ENCODE data around the gene C1QTNF3. TPM values are rescaled to one million over a fixed set of nuclear protein-coding genes. Genes with fewer than 3 reads are reported as not detected.
A peak's percentile ranks its signal among the peaks of the same experiment; 100 is the strongest.

The C1QTNF3 gene
- total and polyA plus RNA-seq, 11 donors: 0.20 to 11.6 (median 0.93) TPM

- DNase-seq: peak in 4 of 5 donors; percentile 38 to 57 (median 42)
Observed at GRCh38 chr5:34042321-34042720, 692 bp downstream of the C1QTNF3 start.

DNA sequence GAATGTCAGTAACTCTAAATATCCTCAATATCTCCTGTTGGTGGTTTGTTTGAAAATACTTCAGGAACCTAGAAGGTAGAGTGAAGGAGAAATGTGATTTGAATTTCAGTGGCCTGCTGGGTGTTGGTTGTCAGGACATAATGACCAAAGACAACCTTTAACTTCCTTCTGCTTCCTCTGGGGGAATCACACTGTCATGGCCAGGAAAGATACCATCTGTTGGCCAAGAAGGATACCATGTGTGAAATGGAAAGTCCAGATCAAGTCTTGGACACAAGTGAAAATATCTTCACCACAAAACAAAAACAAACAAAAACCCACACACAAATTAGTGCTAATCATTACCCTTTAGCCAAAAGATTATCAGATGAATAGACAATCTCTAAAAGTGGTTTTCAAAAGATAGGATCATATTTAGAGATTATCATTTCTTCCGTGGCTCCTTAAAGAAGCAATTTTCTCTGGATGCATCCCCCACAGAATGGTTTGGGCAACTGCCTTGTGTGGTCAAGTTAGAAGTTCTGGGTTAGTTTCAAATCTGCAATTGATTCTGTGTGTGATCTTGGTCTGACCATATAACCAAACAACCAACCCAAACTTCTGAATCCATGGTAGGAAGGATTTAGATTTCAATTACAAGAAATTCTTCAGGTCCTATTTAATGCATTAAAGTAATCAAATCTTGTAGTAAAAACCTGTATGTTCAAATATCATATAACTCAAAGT is 1.6 kb downstream of the C1QTNF3 start:
- intact Hi-C loops (cut with DNase I): no loop called here

More at GRCh38 chr5:34042321-34042720, 692 bp downstream of the C1QTNF3 start:
- WGBS, 4 donors: 57 to 66% (median 61%) methylated on average over 7 of the region's 7 CpGs
- no peaks in the 10 kb centered on the region for H3K27me3 ChIP-seq
- H3K36me3 ChIP-seq: no peaks in the 10 kb centered on the region
- no peaks in the 10 kb centered on the region for H3K9me3 ChIP-seq
- peaks cover 0 to 50% (median 26%) of the 10 kb centered on the region in 12 donors for H3K4me1 ChIP-seq
- TF ChIP-seq POLR2A (IDR thresholded peaks at IDR 0.05) (no peak), CTCF (IDR thresholded peaks at IDR 0.05) (no peak)
- peak overlapping the region in 3 of 12 donors; percentile 11 to 54 (median 48) for H3K27ac ChIP-seq
- intact Hi-C loops (cut with DNase I): no loop called here
- H3K4me3 ChIP-seq: no peak overlapping the region
- peak in 3 of 4 donors; percentile 58 to 76 (median 76) for ATAC-seq

DNA sequence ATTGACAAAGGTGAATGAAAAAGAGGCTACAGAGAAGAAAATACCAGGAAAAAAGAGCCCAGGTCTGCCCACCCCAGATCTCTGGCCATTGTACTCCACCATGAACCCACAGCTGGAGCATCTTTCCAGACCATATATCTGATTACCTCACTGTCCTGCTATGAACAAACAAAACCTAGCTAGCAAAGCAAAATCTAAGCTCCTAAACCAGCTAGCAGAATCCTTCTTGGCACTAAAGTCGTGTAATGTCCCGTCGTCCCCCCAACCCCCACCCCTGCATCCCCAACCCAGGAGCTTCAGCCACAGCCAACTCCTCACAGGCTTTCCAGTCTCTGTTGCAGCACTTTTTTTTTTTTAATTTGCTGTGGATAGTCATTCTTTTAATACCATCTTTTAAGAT is 2.5 kb downstream of the C1QTNF3 start:
- no peak for ATAC-seq
- TF ChIP-seq CTCF (IDR thresholded peaks at IDR 0.05): no peak
- TF ChIP-seq POLR2A (IDR thresholded peaks at IDR 0.05): no peak
- Histone ChIP-seq H3K27me3 (no peaks in the 10 kb centered on the region), H3K4me1 (peaks cover 0 to 56% (median 22%) of the 10 kb centered on the region in 12 donors), H3K9me3 (no peaks in the 10 kb centered on the region), H3K27ac (no peak overlapping the region), H3K4me3 (no peak overlapping the region), H3K36me3 (no peaks in the 10 kb centered on the region)
- intact Hi-C loops (cut with DNase I): no loop called here
- WGBS, 4 donors: 78 to 89% (median 86%) methylated on average over 3 of the region's 3 CpGs
- no peak for DNase-seq

More for the DNA sequence above, 1.6 kb downstream of the C1QTNF3 start:
- Histone ChIP-seq H3K36me3 (no peaks in the 10 kb centered on the region), H3K9me3 (no peaks in the 10 kb centered on the region), H3K4me3 (no peak overlapping the region), H3K27ac (peak overlapping the region in 1 of 12 donors; percentile 54), H3K4me1 (peaks cover 0 to 56% (median 24%) of the 10 kb centered on the region in 12 donors), H3K27me3 (no peaks in the 10 kb centered on the region)
- WGBS, 4 donors: 83 to 97% (median 88%) methylated on average over 1 of the region's 1 CpG
- TF ChIP-seq CTCF (IDR thresholded peaks at IDR 0.05): no peak
- TF ChIP-seq POLR2A (IDR thresholded peaks at IDR 0.05): no peak
- ATAC-seq (no peak), DNase-seq (no peak)

DNA sequence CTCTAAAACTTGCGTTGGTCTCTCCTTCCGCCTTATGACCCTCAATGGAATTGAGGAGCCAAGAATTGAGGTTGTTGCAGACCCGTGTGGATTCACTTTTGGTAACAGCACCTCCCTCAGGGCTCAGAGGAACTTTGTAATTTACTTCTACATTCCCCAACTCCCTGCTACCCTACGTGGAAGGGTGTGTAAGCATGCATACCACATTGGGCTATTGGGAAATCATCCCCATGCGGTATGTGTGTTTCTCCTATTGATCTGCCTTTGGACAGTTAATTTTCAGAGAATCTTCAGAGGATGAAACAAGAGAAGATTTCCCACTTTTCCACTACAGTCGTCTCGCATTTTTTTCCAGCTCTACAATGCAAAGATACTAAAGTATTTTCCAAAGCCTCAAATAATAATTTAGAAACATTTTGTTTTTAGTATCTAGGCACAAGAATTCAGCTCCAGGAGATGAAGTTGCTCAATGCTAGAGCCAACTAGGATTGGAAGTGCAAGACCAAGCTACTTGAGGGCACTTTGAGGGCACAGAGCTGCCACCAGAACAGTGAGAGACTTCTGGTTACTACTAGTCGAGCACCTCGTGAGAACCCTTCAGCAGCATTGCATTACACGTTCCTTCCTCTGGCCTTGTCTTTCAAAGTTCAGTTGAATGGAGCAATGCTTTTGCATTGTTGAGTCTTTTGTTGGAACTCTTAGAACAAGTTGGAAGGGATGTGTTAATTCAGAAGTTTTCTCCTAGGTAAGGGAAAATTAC is 3.4 kb downstream of the C1QTNF3 start:
- H3K4me3 ChIP-seq: no peak overlapping the region
- TF ChIP-seq POLR2A (IDR thresholded peaks at IDR 0.05) (no peak), CTCF (IDR thresholded peaks at IDR 0.05) (no peak)
- intact Hi-C loops (cut with DNase I): no loop called here
- no peaks in the 10 kb centered on the region for H3K9me3 ChIP-seq
- H3K27me3 ChIP-seq: no peaks in the 10 kb centered on the region
- DNase-seq (no peak), ATAC-seq (no peak)
- no peak overlapping the region for H3K27ac ChIP-seq
- peaks cover 0 to 7% (median 0%) of the 10 kb centered on the region in 9 donors for H3K36me3 ChIP-seq
- WGBS, 4 donors: 95 to 97% (median 97%) methylated on average over 10 of the region's 10 CpGs
- H3K4me1 ChIP-seq: peaks cover 0 to 51% (median 17%) of the 10 kb centered on the region in 12 donors
